ENCODE results near the gene CNKSR2. TPM values are rescaled to one million over a fixed set of nuclear protein-coding genes. Genes with fewer than 3 reads are reported as not detected.

CNKSR2 gene
- total and polyA plus RNA-seq, 10 of the 15 experiments (the other 5 are each of a cell fraction or from before 2014, with no cell fraction given): 0.02 to 0.69 (median 0.18) TPM; not detected in 4

- ChIA-PET SMC1A (ENCODE audit: uncharacterized antibody, unreplicated experiment) (no interaction called here), RAD21 (ENCODE audit: unreplicated experiment) (no interaction called here), CTCF (no interaction called here), POLR2A (no interaction called here)
- 1% methylated on average over 3 of the region's 3 CpGs for WGBS (ENCODE audit: insufficient coverage, insufficient replicate concordance, low lambda C conversion rate, missing lambda C conversion rate)
- in situ Hi-C loops (cut with MboI) (no loop called here), intact Hi-C loops (cut with micrococcal nuclease; ENCODE audit: unreplicated experiment) (no loop called here)
- Histone ChIP-seq H3K27me3 (replicated peaks in 1 of 2; ENCODE audit: control insufficient read depth in 2 of 2, insufficient read depth in 2 of 2, low read length in 1 of 2) (no peaks in the 10 kb centered on the region), H3K79me2 (ENCODE audit: control insufficient read depth, insufficient read depth, low read length) (no peaks in the 10 kb centered on the region), H3K36me3 (ENCODE audit: control insufficient read depth in 2 of 2, insufficient read depth in 2 of 2, low read length in 1 of 2) (no peaks in the 10 kb centered on the region), H2AFZ (ENCODE audit: control insufficient read depth, low read depth, low read length) (no peak overlapping the region), H3K9ac (ENCODE audit: control insufficient read depth, insufficient read depth, low read length) (no peak overlapping the region), H3K4me2 (ENCODE audit: control insufficient read depth, insufficient read depth) (no peak overlapping the region), H3K4me3 (no peak overlapping the region), H3K9me3 (replicated peaks; ENCODE audit: control insufficient read depth, insufficient read depth, low read length) (no peaks in the 10 kb centered on the region; the same call in 2 of the 3 replicates), H3K4me1 (ENCODE audit: control insufficient read depth, insufficient read depth, low read length) (no peaks in the 10 kb centered on the region), H3K27ac (ENCODE audit: control insufficient read depth, insufficient read depth) (no peak overlapping the region), H4K20me1 (ENCODE audit: control insufficient read depth, insufficient read depth) (no peaks in the 10 kb centered on the region)
- DNase-seq (ENCODE audit: low read depth, low spot score) (no peak), ATAC-seq (no peak), FAIRE-seq (no peak)
- no TSS peak for BruUV-seq (replicated peaks)
- TF ChIP-seq USF2 (IDR thresholded peaks at IDR 0.05; ENCODE audit: borderline replicate concordance, low read depth, low read length): no peak
- TF ChIP-seq ZBTB40 (IDR thresholded peaks at IDR 0.05; ENCODE audit: borderline replicate concordance): no peak
- TF ChIP-seq RFX5 (IDR thresholded peaks at IDR 0.05; ENCODE audit: low read depth, low read length): no peak
- TF ChIP-seq POU2F2 (IDR thresholded peaks at IDR 0.05; ENCODE audit: borderline replicate concordance, low read depth, low read length): no peak
- no peak for TF ChIP-seq BACH1 (IDR thresholded peaks at IDR 0.05; ENCODE audit: borderline replicate concordance)
- no peak for TF ChIP-seq ELK1 (IDR thresholded peaks at IDR 0.05; ENCODE audit: low read depth, low read length)
- no peak for TF ChIP-seq YY1 (IDR thresholded peaks at IDR 0.05; ENCODE audit: low read depth, low read length)
- TF ChIP-seq IKZF2 (IDR thresholded peaks at IDR 0.05): no peak
- no peak for TF ChIP-seq SUZ12 (IDR thresholded peaks at IDR 0.05; ENCODE audit: unreplicated experiment)
- TF ChIP-seq ZBED1 (IDR thresholded peaks at IDR 0.05; ENCODE audit: borderline replicate concordance): no peak
- no peak for TF ChIP-seq NFXL1 (IDR thresholded peaks at IDR 0.05; ENCODE audit: borderline replicate concordance)
- no peak for TF ChIP-seq PRDM15 (CRISPR knock-in tag; IDR thresholded peaks at IDR 0.05)
- TF ChIP-seq BCL11A (IDR thresholded peaks at IDR 0.05; ENCODE audit: low read depth, low read length): no peak
- TF ChIP-seq STAT3 (IDR thresholded peaks at IDR 0.05; ENCODE audit: low read depth, low read length): no peak
- TF ChIP-seq CBFB (IDR thresholded peaks at IDR 0.05; ENCODE audit: low read depth): no peak
- no peak for TF ChIP-seq ZNF24 (IDR thresholded peaks at IDR 0.05)
- no peak for TF ChIP-seq WRNIP1 (IDR thresholded peaks at IDR 0.05; ENCODE audit: borderline replicate concordance, low read depth, low read length)
Observed at GRCh38 chrX:21659320-21659719, 285.1 kb downstream of the CNKSR2 start.

Data from GM12878 (cell line).